HG03066 (cell line): ENCODE results near the gene MARCHF9.
"Not testable (repeated sequence)": the region's sequence is repeated elsewhere in the genome, so short reads cannot be mapped to it uniquely, and the experiment has no call there.

ENCODE experiments used
- ATAC-seq: cut with Tn5 transposase; IDR thresholded peaks from one replicate; pipeline ENCODE4 v1.9.1; 2021; ENCODE audit warnings: low read depth; ENCODE audit not compliant: unreplicated experiment

Gene MARCHF9

DNA sequence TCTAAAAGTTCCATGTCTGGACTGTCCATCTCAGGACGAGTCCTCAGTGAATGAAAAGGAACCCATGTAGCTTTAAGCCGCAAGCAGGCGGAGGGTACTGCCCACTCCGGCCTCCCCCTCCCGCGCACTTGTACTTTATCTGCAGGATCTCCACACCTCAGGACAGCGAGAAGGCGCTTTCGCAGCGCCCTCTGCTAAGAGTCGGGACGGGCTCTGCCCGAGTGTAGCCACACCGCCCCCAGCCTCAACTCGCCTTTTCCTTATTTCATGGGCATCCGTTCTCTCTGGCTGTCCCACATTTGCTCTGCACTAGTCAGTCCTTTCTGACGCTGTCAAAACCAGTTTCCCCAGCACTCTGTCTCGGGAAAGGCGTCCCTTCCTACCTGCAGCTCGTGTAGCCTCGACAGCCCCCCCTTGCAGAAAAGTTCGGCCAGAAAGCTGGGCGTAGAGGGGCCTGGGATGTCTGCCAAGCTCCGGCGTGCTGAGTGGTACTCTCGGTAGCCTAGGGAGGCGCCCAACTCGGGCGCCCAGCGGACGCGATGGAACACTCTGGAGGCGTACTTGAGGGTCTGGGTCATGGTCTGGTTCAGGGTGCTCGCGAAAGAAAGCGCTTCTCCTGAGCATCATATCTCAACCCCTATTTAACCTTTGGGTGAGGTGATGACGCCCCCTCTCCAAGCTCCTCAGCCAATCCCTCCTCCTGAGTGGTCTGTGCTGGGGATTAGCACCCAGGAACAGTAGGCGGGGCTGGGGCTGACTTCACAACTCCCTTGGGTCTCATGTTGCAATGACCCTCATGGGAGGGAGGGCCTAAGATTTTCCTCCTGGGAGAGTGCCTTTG lies 11.8 kb downstream of the MARCHF9 start, which contains the start of gene CYP27B1:
CYP27B1 (minus strand) TSS at position 615 of the 841 bp plus-strand sequence; CDS start at position 578, 37 bp downstream.
- no peak for ATAC-seq

DNA sequence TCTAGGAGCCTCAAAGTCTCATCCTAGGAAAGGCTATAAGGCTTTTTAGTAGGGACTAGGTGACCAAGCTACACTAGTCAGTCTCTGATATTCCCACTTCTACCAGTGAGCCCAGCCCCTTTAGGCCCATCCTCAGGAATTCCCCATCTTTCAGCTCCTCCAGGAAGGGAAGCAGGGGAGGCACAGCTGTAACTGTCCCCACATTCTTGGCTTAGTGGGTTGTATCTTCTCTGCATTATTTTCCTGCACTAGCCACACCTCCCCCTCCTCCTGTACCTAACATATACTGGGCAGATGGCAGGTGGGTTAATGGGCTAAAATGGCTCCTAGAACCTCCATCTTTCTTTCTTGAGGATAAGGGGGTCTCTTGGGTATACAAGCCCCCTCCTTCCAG lies 12.4 kb downstream of the MARCHF9 start:
- no peak for ATAC-seq

DNA sequence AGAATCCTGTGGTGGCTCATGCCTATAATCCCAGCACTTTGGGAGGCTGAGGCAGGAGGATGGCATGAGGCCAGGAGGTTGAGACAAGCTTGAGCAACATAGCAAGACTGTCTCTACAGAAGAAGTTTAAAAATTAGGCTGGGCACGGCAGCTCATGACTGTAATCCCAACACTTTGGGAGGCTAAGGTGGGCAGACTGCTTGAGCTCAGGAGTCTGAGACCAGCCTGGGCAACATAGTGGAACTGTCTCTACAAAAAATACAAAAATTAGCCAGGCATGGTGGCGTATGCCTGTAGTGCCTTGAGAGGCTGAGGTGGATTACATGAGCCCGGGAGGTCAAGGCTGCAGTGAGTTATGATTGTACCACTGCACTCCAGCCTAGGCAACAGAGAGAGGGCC lies 13.0 kb downstream of the MARCHF9 start:
- ATAC-seq = no peak

DNA sequence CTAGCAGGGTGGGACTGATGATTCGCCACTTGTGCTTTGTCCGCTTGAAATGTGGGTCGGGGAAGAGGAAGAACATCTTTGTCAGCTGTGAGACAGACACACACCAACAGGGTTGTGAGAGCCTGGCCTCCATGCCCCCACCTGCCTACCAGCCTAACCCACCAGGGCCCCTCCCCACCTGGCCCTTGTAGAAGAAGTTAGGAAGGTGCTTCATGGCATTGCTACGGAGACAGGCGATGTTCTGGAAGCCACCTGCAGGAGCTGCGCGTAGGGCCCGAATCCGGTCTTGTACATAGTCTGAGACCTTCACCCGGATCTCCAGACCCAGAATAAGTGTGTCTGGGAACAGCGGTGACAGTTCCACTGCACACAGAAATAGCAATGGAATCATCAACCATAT lies 14.7 kb downstream of the MARCHF9 start:
- ATAC-seq = no peak

DNA sequence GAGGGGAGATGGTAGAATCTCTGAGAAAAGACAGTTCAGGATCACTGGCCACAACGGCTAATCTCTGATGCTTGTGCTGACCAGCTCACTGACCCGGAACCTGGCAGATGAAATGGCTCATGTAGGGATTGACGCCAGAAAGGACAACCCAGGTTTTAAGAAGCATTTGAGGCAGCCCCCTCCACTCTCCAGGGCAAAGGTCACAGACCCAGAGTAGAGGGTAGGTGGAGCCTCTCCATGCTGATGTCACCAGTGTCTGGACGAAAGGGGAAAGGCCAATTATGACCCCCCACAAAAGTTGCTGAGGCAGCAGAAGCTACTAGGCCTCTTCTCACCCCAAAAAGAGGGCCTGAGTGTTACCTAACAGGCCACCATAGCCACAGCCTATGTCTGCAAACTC lies 15.8 kb downstream of the MARCHF9 start:
- ATAC-seq = no peak

DNA sequence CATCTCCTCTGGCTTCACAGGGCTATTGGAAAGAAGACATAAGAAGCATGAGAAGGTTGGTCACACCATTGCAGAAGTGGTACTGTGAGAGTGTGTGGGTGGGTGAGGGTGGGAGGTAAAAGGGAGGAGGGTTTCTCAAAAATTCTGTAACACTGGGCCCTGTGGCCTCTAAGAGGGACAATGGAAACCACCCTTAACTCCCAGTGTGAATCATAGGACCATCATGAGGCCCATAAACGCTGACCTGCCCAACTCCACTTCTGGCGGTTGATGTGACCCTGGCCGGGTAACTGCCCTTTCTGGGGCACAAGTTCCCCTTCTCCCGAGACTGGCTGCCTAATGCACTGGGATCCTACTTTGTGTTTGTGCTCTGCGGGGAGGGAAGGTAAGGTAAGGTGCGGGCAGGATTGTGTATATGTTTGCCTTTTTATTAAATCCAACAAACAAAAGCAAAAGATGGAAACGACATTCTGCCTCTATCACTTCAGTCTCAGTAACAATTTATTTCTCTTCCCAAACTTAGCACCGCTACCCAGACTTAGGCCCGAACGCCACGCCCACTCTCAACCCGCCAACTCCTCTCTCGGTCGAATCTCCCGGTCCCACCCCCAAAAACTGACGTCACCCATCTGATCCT lies 16.5 kb downstream of the MARCHF9 start:
- peak; percentile 70 for ATAC-seq

DNA sequence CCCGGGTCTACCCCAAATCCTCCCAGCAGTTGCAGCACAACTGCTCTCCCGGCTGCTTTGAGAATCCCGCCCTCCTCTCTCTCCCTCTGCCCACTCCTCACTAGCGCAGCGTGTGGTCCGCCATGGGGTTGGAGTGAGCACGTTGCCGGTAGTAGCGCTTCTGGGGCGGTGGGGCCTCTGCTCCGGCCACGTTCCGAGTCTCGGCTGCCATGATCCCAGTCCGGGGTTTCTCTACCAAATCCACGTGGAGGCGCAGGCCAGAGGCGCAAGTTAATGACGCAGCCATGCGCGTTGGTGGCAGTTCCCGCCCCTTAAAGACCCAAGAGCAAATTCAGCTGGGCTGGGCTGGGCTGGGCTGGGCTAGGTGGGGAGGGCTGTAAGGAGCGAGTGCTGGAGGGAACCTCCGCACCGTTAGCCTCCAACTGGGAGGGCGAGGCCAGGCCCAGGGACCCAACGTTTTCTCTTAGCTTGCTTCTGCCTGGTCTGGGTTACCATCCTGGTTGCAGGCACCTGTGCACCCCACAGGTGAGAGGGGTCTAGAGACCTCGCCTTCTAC lies 17.0 kb downstream of the MARCHF9 start, which contains the start of gene METTL1:
METTL1 (minus strand) TSS at position 233 of the 556 bp plus-strand sequence; CDS start at position 211, 22 bp downstream.
- peak; percentile 78 for ATAC-seq

GRCh38 chr12:57772429-57773322 lies 17.8 kb downstream of the MARCHF9 start, which contains the start of gene EEF1AKMT3:
EEF1AKMT3 (plus strand) TSS chr12:57772614; CDS start chr12:57772725, 111 bp downstream.
- ATAC-seq = peak; percentile 24

DNA sequence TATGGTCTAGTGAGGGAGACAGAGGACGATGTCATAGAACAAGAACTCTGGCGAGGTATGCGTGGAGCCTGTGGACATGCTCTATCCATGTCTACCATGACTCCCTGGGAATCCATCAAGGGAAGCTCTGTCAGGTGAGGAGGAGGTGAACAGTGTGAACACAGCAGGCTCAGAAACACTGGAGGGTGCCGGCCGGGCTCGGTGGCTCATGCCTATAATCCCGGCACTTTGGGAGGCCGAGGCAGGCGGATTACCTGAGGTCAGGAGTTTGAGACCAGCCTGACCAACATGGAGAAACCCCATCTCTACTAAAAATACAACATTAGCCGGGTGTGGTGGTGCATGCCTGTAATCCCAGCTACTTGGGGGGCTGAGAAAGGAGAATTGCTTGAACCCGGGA lies 19.7 kb downstream of the MARCHF9 start:
- ATAC-seq = not testable (repeated sequence)

GRCh38 chr12:57775044-57775443 lies 20.1 kb downstream of the MARCHF9 start:
- ATAC-seq = no peak

DNA sequence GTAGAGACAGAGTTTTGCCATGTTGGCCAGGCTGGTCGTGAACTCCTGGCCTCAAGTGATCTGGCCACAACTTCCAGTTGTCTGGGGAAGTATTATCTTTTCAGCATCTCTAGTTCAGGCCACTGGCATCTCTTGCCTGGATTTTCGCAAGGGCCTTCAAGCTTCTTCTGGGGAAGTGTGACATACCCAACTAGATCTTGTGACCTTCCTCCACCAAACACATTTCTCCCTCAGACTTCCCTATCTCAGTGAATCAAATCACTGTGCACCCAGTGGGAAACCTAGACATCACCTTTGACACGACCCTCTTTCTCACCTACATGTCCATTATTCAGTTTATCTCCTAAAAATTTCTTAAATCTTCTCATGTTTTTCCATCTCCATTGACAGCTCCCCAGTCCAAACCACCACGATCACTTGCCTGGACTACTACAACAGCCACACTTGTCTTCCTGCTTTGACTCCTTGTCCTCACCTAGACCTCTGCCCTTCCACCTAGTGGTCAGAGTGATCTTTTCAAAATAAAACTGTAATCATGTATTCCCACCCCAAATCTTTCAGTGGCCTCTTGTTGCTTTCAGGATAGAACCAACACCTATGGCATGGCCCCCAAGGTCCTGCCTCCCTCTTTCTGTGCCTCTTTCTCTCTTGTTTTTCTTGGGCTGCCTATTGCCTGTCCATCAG lies 20.8 kb downstream of the MARCHF9 start:
- no peak for ATAC-seq

- no peak for ATAC-seq
Observed at GRCh38 chr12:57776247-57776587, 21.3 kb downstream of the MARCHF9 start.

DNA sequence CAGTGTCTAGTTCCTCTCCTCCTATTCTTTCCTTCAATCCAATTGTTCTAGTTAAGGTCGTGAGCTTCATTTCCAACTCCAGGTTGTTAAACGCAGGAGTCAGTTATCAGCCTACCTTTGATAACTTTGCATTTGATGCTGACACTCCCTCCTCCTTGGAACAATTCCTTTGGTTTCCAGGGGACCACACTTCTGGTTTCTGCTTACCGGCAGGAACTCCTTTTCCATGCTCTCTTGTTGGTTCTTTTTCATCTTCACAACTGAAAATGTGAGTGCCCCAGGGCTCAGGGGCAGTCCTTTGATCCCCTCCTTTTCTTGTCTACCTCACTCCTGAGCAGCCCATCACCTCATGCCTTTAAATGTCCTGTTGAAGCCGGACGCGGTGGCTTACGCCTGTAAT lies 22.5 kb downstream of the MARCHF9 start:
- no peak for ATAC-seq

GRCh38 chr12:57777911-57778310 lies 23.0 kb downstream of the MARCHF9 start:
- ATAC-seq = no peak

DNA sequence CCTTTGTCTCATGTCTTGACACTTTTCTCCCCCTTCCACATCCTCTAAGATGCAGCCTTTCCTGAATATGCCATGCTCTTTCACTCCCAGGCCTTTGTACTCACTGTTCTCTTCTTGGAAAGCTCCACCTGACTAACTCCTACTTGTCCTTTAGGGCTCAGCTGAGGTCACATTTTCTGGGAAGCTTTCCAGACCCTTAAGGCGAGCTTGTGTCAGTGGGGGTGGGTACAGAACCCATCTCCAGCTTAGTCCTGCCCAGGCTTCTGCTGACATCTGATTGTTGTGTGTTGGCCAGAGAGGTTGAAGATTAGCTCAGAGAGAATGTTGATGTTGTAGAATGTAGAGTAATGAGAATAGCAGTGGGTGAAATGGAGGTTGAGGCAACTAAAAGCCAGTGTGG lies 24.8 kb downstream of the MARCHF9 start:
- no peak for ATAC-seq

GRCh38 chr12:57780284-57780897 lies 25.5 kb downstream of the MARCHF9 start:
- ATAC-seq = no peak

DNA sequence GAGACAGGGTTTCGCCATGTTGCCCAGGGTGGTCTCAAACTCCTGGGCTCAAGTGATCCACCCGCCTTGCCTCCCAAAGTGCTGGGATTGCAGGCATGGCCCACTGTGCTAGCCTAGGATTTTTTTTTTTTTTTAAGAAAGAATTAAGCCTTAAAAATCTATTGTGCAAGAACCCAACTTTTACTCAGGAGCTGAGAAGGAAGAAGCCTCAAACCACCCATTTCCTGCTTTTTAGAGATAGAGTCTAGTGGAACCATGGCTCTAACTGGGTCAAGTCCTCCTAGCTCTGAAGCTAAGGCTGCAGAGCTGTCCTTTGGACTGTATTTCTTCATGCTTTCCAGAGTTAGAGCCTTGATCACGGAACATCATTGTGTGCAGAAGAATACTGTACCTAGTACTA lies 26.3 kb downstream of the MARCHF9 start:
- no peak for ATAC-seq

DNA sequence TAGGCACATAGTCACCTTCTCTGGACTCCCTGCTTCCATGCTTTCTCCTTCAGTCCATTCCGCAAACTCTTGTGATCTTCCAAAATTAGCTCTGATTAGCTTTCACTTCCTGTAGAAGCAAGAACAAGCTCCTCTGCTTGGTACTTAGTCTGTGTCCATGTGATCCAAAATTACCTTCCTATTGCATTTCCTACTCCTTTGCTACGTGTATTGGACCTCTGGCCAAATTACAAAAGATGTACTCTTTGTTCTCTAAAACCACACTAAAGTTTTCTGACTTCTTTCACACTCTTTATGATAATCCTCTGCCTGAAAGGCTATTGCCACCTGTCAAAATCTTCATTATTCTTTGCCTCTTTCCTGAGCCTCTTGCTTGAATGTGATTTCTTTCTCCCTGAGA lies 26.9 kb downstream of the MARCHF9 start:
- no peak for ATAC-seq

- ATAC-seq = no peak
Observed at GRCh38 chr12:57782243-57782607, 27.3 kb downstream of the MARCHF9 start.
